SU-DHL-6 (cell line): ENCODE data around the gene CCDC81.
"Not testable (repeated sequence)": the region's sequence is repeated elsewhere in the genome, so short reads cannot be mapped to it uniquely, and the experiment has no call there.

Experiments
- EZH2phosphoT487 ChIP-seq: fragments of 200-600 bp; sonication (generic), shearing (Covaris generic); conservative IDR thresholded peaks from 2 replicates; pipeline ENCODE4 v1.6.1; 2018; ENCODE audit warnings: mild to moderate bottlenecking, antibody characterized with exemption, low read length, moderate library complexity, mixed read lengths
- TF ChIP-seq, protein P1 (sequence below): fragments of 200-600 bp; sonication (generic); IDR thresholded peaks from one replicate; pipeline ENCODE4 v1.5.1; 2017; ENCODE audit warnings: antibody characterized with exemption, mild to moderate bottlenecking, low read length, moderate library complexity; ENCODE audit not compliant: insufficient read depth, poor library complexity, severe bottlenecking

DNA sequence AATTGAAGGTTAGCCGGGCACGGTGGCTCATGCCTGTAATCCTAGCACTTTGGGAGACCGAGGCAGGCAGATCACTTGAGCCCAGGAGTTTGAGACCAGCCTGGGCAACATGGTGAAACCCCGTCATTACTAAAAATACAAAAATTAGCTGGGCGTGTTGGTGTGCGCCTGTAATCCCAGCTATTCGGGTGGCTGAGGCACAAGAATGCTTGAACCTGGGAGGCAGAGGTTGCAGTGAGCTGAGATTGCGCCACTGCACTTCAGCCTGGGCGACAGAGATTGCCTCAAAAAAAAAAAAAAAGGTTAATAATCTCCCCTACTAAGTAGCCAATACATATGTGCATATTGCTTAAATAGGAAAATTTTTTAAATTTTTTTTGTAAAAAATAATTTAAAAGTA lies 42.3 kb downstream of the CCDC81 start:
- TF ChIP-seq, protein P1, sequence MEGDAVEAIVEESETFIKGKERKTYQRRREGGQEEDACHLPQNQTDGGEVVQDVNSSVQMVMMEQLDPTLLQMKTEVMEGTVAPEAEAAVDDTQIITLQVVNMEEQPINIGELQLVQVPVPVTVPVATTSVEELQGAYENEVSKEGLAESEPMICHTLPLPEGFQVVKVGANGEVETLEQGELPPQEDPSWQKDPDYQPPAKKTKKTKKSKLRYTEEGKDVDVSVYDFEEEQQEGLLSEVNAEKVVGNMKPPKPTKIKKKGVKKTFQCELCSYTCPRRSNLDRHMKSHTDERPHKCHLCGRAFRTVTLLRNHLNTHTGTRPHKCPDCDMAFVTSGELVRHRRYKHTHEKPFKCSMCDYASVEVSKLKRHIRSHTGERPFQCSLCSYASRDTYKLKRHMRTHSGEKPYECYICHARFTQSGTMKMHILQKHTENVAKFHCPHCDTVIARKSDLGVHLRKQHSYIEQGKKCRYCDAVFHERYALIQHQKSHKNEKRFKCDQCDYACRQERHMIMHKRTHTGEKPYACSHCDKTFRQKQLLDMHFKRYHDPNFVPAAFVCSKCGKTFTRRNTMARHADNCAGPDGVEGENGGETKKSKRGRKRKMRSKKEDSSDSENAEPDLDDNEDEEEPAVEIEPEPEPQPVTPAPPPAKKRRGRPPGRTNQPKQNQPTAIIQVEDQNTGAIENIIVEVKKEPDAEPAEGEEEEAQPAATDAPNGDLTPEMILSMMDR, result not testable (repeated sequence)
- TF ChIP-seq EZH2phosphoT487, result not testable (repeated sequence)
